ENCODE results near the gene AMBRA1.

The AMBRA1 gene

DNA sequence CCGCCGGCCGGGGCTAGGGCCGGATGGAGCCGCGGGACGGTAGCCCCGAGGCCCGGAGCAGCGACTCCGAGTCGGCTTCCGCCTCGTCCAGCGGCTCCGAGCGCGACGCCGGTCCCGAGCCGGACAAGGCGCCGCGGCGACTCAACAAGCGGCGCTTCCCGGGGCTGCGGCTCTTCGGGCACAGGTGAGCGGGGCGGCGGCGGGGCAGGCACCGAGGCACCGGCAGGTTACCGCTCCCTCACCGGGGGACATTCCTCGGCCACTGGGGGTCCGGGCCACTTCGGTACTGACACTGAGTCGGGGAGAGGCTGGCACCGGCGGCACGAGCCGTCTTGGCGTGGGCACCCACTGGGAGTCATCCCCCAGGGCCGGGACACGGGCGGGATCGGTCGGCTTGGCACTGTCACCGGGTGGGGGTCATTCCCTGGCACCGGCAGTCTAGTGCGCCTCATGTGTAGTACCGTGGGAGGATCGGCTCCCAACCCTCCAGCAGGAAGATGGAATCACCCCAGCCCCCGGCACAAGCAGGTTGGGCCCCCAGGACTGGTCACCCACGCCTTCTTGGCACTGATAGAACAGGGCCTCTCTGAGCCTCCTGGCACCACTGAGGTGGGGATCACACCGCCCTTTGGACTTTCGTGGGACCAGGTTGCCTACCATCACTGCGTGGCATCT is 246.0 kb downstream of the AMBRA1 start:
- no peak for DNase-seq (ENCODE audit: low read depth)

DNA sequence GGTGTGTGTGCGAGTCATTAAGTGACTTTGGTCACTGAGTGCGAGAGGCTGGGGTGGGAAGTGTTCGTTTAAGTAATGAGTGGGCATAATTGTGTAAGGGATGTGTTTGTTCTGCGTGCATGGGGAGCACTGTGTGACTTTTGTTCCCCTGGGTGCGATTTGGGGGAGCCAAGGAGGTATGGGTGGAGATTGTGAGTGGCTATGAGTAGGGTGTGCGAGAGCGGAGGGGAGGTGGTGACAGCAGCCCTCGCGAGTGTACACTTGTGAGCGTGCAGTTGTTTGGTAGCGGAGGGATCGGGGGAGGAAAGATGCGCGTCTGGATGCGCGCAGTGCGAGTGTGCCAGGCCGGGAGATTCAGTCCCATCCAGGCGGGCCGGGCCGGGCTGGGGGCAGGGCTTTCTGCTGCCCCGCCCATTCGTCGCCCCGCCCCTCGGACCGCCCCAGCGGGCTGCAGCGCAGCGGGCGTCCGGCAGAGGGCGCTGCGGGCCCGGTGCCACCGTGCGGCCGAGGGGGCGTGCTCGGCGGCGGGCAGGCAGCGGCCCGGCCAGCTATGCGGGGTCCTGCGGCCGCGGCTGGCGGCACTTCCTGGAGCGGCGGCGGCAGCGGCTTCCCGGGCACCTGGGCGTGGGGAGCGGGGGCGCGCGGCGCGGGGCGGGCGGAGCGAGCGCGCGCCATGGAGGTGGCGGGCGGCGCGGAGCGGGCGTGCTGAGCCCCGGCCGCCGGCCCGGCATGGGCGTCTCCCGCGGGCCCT is 246.8 kb downstream of the AMBRA1 start, which contains the start of gene DGKZ:
TSS of gene DGKZ (plus strand) at position 578 of the 751 bp plus-strand sequence. CDS start 197 bp downstream, outside the sequence.
- peak; percentile 91 for DNase-seq (ENCODE audit: low read depth)

All from stimulated activated CD8-positive, alpha-beta memory T cell treated with anti-CD3 and anti-CD28 coated beads, Interleukin-15, amount 100 ng/mL, for 24 hours (primary cell).